SH-SY5Y (cell line): ENCODE measurements around the gene RBM6.

ENCODE experiments used
- GATA2 ChIP-seq: IDR thresholded peaks from 2 replicates; pipeline ENCODE4 v1.6.1; 2011; ENCODE audit warnings: mild to moderate bottlenecking, low read depth, low read length
- GATA3 ChIP-seq: IDR thresholded peaks from 2 replicates; pipeline ENCODE4 v1.6.1; 2011; ENCODE audit warnings: low read depth, mild to moderate bottlenecking, low read length, moderate library complexity

GRCh38 chr3:50003824-50004223 lies 63.9 kb downstream of the RBM6 start:
- TF ChIP-seq GATA3 (no peak), GATA2 (no peak)
